GM19239 (cell line): Measurements from ENCODE around the gene ZNF879.

Experiments used
- DNase-seq: peaks from one replicate; pipeline ENCODE4 v3.0.0; 2011; ENCODE audit warnings: low spot score; ENCODE audit not compliant: insufficient read length
- FAIRE-seq: peaks from 2 replicates; lab custom pipeline; 2011; peaks lifted over from hg19 to GRCh38; lab: Jason Lieb, UNC

The ZNF879 gene

GRCh38 chr5:178998441-178998840 lies 25.2 kb upstream of the ZNF879 start:
- no peak for FAIRE-seq
- DNase-seq = no peak

- FAIRE-seq = no peak
- no peak for DNase-seq
Observed at GRCh38 chr5:179006564-179006963, 17.0 kb upstream of the ZNF879 start.

- FAIRE-seq (no peak), DNase-seq (no peak)
Observed at GRCh38 chr5:179008667-179009066, 14.9 kb upstream of the ZNF879 start.

GRCh38 chr5:179033004-179033580 lies 9.5 kb downstream of the ZNF879 start:
- DNase-seq = no peak
- FAIRE-seq = no peak

- FAIRE-seq = no peak
- no peak for DNase-seq
Observed at GRCh38 chr5:179044765-179045164, 21.2 kb downstream of the ZNF879 start.

GRCh38 chr5:179051784-179052183 lies 28.2 kb downstream of the ZNF879 start:
- FAIRE-seq = no peak

GRCh38 chr5:179054036-179054785 lies 30.6 kb downstream of the ZNF879 start:
- no peak for DNase-seq
- no peak for FAIRE-seq

More at GRCh38 chr5:179051784-179052183, 28.2 kb downstream of the ZNF879 start:
- no peak for DNase-seq

GRCh38 chr5:179054876-179055275 lies 31.3 kb downstream of the ZNF879 start:
- DNase-seq (no peak), FAIRE-seq (no peak)

- FAIRE-seq = no peak
- DNase-seq = no peak
Observed at GRCh38 chr5:179055436-179055835, 31.8 kb downstream of the ZNF879 start.

- FAIRE-seq (no peak), DNase-seq (no peak)
Observed at GRCh38 chr5:179055841-179056240, 32.2 kb downstream of the ZNF879 start.

GRCh38 chr5:179060116-179061008 lies 36.8 kb downstream of the ZNF879 start, which contains the start of gene ZNF354C:
TSS of gene ZNF354C (plus strand) at chr5:179060373. CDS start at chr5:179062069, 1,696 bp downstream.
- DNase-seq = peak; percentile 27
- FAIRE-seq = no peak

- DNase-seq (no peak), FAIRE-seq (no peak)
Observed at GRCh38 chr5:179061025-179061424, 37.4 kb downstream of the ZNF879 start.

GRCh38 chr5:179065703-179066102 lies 42.1 kb downstream of the ZNF879 start:
- DNase-seq (no peak), FAIRE-seq (no peak)

- DNase-seq (no peak), FAIRE-seq (no peak)
Observed at GRCh38 chr5:179079165-179079987, 55.8 kb downstream of the ZNF879 start.

GRCh38 chr5:179080724-179081123 lies 57.1 kb downstream of the ZNF879 start:
- DNase-seq = no peak
- FAIRE-seq = no peak
